ENCODE data around the gene PDSS1. TPM values are rescaled to one million over a fixed set of nuclear protein-coding genes. Genes with fewer than 3 reads are reported as not detected.
A peak's percentile ranks its signal among the peaks of the same experiment; 100 is the strongest.

PDSS1 gene
- total and polyA plus RNA-seq, 5 donors from 2014 or later: 3.8 to 8.4 (median 4.7) TPM

DNA sequence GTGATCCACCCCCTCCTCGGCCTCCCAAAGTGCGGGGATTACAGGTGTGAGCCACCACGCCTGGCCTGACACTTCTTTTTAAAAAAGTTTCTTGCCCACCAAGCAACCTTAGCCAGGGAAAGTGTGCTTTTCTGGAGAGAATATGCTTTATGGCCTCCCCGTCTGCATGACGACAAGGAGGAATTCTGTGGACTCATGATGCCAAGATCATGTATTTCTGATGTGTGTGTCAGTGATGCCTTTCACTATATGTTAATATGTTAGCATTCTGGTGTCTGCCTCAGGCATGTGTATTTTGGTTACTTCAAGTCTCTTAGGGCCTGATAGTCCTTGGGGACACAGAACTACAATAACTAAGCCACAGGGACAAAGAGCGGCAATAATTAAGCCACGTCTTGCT lies 2.1 kb downstream of the PDSS1 start:
- DNase-seq (no peak), ATAC-seq (ENCODE audit: low read depth in 2 of 2) (no peak)
- Mint-ChIP-seq H3K9me3 (no peaks in the 10 kb centered on the region), H3K27ac (peak overlapping the region in 1 of 3 donors; percentile 92), H3K4me3 (peak overlapping the region in 3 of 4 donors; percentile 89 to 91 (median 91)), H3K27me3 (no peaks in the 10 kb centered on the region), H3K4me1 (peaks cover 23 to 43% (median 33%) of the 10 kb centered on the region in 4 donors), H3K36me3 (peaks cover 8% of the 10 kb centered on the region)
- no peak overlapping the region for H3K4me3 ChIP-seq (ENCODE audit: low read depth, low read length)
- H3K27me3 ChIP-seq (ENCODE audit: control insufficient read depth, insufficient read depth, low read length): no peaks in the 10 kb centered on the region
- H3K27ac ChIP-seq (ENCODE audit: insufficient read depth, low read length, poor library complexity, severe bottlenecking): no peak overlapping the region
- peaks cover 20% of the 10 kb centered on the region for H3K4me1 ChIP-seq (ENCODE audit: control insufficient read depth, insufficient read depth, low read length, poor library complexity, severe bottlenecking)
- no peaks in the 10 kb centered on the region for H3K9me3 ChIP-seq (ENCODE audit: control insufficient read depth in 2 of 2, low read length in 2 of 2)
- peaks cover 3% of the 10 kb centered on the region for H3K36me3 ChIP-seq (ENCODE audit: control insufficient read depth, insufficient read depth, low read length)

DNA sequence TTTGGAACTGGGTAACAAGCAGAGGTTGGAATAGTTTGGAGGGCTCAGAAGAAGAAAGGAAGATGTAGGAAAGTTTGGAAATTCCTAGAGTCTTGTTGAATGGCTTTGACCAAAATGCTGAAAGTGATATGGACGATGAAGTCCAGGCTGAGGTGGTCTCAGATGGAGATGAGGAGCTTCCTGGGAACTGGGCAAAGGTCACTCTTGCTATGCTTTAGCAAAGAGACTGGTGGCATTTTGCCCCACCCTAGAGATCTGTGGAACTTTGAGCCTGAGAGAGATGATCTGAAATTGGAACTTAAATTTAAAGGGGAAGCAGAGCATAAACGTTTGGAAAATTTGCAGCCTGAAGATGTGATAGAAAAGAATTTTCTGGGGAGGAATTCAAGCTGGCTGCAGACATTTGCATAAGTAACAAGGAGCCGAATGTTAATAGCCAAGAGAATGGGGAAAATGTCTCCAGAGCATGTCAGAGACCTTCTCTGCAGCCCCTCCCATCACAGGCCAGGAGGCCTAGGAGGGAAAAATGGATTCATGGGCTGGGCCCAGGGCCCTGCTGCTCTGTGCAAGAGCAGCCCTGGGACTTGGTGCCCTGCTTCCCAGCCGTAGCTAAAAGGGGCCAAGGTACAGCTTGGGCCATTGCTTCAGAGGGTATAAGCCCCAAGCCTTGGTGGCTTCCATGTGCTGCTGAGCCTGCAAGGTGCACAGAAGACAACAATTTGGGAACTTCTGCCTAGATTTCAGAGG lies 3.6 kb downstream of the PDSS1 start:
- DNase-seq: no peak
- H3K9me3 ChIP-seq (ENCODE audit: control insufficient read depth in 2 of 2, low read length in 2 of 2): no peaks in the 10 kb centered on the region
- Mint-ChIP-seq H3K27ac (peak overlapping the region in 2 of 3 donors; percentile 9 to 66), H3K9me3 (no peaks in the 10 kb centered on the region), H3K4me3 (peak overlapping the region in 1 of 4 donors; percentile 20), H3K27me3 (no peaks in the 10 kb centered on the region), H3K36me3 (peaks cover 13% of the 10 kb centered on the region), H3K4me1 (peaks cover 23 to 43% (median 35%) of the 10 kb centered on the region in 4 donors)
- no peak overlapping the region for H3K4me3 ChIP-seq (ENCODE audit: low read depth, low read length)
- H3K36me3 ChIP-seq (ENCODE audit: control insufficient read depth, insufficient read depth, low read length): peaks cover 3% of the 10 kb centered on the region
- no peaks in the 10 kb centered on the region for H3K27me3 ChIP-seq (ENCODE audit: control insufficient read depth, insufficient read depth, low read length)
- peaks cover 20% of the 10 kb centered on the region for H3K4me1 ChIP-seq (ENCODE audit: control insufficient read depth, insufficient read depth, low read length, poor library complexity, severe bottlenecking)
- no peak overlapping the region for H3K27ac ChIP-seq (ENCODE audit: insufficient read depth, low read length, poor library complexity, severe bottlenecking)
- ATAC-seq (ENCODE audit: low read depth in 2 of 2): no peak

DNA sequence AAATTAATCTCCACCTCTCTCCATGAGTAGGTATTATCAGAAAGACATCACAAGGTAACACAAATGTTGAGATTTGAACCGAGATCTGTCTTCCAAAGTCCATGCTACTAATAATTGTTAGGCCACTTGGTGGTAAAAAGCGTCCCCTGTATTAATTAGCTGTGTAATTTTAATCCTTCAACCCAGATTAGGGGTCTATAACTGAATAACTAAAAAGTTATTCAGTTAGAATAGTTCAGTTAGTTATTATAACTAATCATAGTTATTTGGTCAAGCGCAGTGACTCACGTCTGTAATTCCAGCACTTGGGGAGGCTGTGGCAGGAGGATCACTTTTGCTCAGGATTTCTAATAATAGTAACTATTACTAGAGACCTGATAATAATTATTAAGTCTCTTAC lies 5.6 kb downstream of the PDSS1 start:
- Histone ChIP-seq H3K36me3 (ENCODE audit: control insufficient read depth, insufficient read depth, low read length) (peaks cover 20% of the 10 kb centered on the region), H3K27ac (ENCODE audit: insufficient read depth, low read length, poor library complexity, severe bottlenecking) (no peak overlapping the region), H3K27me3 (ENCODE audit: control insufficient read depth, insufficient read depth, low read length) (no peaks in the 10 kb centered on the region), H3K4me1 (ENCODE audit: control insufficient read depth, insufficient read depth, low read length, poor library complexity, severe bottlenecking) (peaks cover 10% of the 10 kb centered on the region), H3K4me3 (ENCODE audit: low read depth, low read length) (no peak overlapping the region), H3K9me3 (ENCODE audit: control insufficient read depth in 2 of 2, low read length in 2 of 2) (no peaks in the 10 kb centered on the region)
- Mint-ChIP-seq H3K27ac (no peak overlapping the region), H3K4me1 (peaks cover 22 to 30% (median 25%) of the 10 kb centered on the region in 4 donors), H3K9me3 (no peaks in the 10 kb centered on the region), H3K36me3 (peaks cover 28% of the 10 kb centered on the region), H3K4me3 (peak overlapping the region in 1 of 4 donors; percentile 65), H3K27me3 (no peaks in the 10 kb centered on the region)
- ATAC-seq (ENCODE audit: low read depth in 2 of 2) (no peak), DNase-seq (no peak)

DNA sequence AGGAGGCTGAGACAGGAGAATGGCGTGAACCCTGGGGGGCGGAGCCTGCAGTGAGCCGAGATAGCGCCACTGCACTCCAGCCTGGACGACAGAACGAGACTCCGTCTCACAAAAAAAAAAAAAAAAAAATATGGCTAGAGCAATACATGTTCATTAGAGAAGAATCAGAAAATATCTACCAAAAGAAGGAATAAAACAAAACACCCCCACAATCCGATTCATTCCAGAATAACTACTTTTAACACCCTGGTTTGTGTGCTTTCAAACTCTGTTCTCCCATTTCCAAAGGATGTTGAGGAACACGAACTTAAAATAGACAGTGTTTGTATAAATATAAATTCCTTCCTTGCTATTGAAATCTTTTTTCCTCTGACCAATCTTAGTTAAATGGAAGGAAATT lies 6.5 kb downstream of the PDSS1 start:
- H3K27ac Mint-ChIP-seq: no peak overlapping the region
- no peaks in the 10 kb centered on the region for H3K9me3 Mint-ChIP-seq
- Histone ChIP-seq H3K4me1 (ENCODE audit: control insufficient read depth, insufficient read depth, low read length, poor library complexity, severe bottlenecking) (peaks cover 2% of the 10 kb centered on the region), H3K4me3 (ENCODE audit: low read depth, low read length) (no peak overlapping the region), H3K27ac (ENCODE audit: insufficient read depth, low read length, poor library complexity, severe bottlenecking) (no peak overlapping the region), H3K9me3 (ENCODE audit: control insufficient read depth in 2 of 2, low read length in 2 of 2) (no peaks in the 10 kb centered on the region), H3K36me3 (ENCODE audit: control insufficient read depth, insufficient read depth, low read length) (peaks cover 23% of the 10 kb centered on the region), H3K27me3 (ENCODE audit: control insufficient read depth, insufficient read depth, low read length) (no peaks in the 10 kb centered on the region)
- no peak for DNase-seq
- no peaks in the 10 kb centered on the region for H3K27me3 Mint-ChIP-seq
- H3K4me3 Mint-ChIP-seq: no peak overlapping the region
- peaks cover 37% of the 10 kb centered on the region for H3K36me3 Mint-ChIP-seq
- ATAC-seq (ENCODE audit: low read depth in 2 of 2): no peak
- peaks cover 18 to 21% (median 20%) of the 10 kb centered on the region in 4 donors for H3K4me1 Mint-ChIP-seq

DNA sequence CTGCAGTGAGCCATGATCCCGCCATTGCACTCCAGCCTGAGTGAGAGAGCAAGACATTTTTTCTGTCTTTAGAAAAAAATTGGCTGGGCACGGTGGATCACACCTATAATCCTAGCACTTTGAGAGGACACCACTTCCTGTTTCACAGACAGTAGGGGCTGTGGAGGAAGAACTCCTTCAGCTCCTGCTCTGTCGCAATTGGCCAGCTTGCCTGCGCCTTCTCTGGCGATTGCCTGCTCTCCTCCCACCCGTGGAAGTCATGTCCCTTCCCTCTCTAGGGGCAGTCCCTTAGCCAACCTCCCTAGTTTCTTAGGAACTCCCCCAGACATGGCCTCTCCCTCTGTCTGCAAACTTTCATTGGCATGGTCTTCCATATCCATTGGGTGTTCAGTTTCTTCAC lies 8.7 kb downstream of the PDSS1 start:
- H3K36me3 ChIP-seq (ENCODE audit: control insufficient read depth, insufficient read depth, low read length): peaks cover 23% of the 10 kb centered on the region
- H3K4me1 ChIP-seq (ENCODE audit: control insufficient read depth, insufficient read depth, low read length, poor library complexity, severe bottlenecking): no peaks in the 10 kb centered on the region
- peaks cover 0 to 16% (median 12%) of the 10 kb centered on the region in 4 donors for H3K4me1 Mint-ChIP-seq
- DNase-seq: no peak
- peaks cover 38% of the 10 kb centered on the region for H3K36me3 Mint-ChIP-seq
- H3K4me3 ChIP-seq (ENCODE audit: low read depth, low read length): no peak overlapping the region
- no peaks in the 10 kb centered on the region for H3K9me3 Mint-ChIP-seq
- no peaks in the 10 kb centered on the region for H3K9me3 ChIP-seq (ENCODE audit: control insufficient read depth in 2 of 2, low read length in 2 of 2)
- H3K27ac ChIP-seq (ENCODE audit: insufficient read depth, low read length, poor library complexity, severe bottlenecking): no peak overlapping the region
- H3K4me3 Mint-ChIP-seq: peak overlapping the region in 1 of 4 donors; percentile 32
- no peak for ATAC-seq (ENCODE audit: low read depth in 2 of 2)
- peak overlapping the region in 2 of 3 donors; percentile 32 to 62 for H3K27ac Mint-ChIP-seq
- H3K27me3 Mint-ChIP-seq: no peaks in the 10 kb centered on the region
- H3K27me3 ChIP-seq (ENCODE audit: control insufficient read depth, insufficient read depth, low read length): no peaks in the 10 kb centered on the region

DNA sequence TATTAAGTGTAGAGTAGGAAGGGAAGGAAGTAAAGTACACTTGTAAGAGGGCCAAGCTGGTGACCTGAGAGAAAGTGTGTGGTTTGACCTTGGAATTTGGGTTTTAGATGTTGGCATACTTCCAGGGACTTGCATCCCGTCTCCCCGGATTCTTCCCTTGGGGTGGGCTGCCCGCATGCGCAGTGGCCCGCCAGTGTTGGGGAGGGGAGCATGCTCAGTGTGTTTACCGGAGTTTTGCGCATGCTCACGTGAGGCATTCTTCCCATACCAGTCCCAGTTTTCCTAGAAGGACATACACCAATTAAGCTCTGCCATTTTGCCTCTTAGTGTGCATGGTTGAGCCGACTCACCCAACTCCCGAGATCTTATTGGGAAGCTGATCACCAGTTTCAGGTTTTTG lies 9.4 kb downstream of the PDSS1 start:
- Histone ChIP-seq H3K36me3 (ENCODE audit: control insufficient read depth, insufficient read depth, low read length) (peaks cover 23% of the 10 kb centered on the region), H3K27ac (ENCODE audit: insufficient read depth, low read length, poor library complexity, severe bottlenecking) (no peak overlapping the region), H3K4me3 (ENCODE audit: low read depth, low read length) (no peak overlapping the region), H3K27me3 (ENCODE audit: control insufficient read depth, insufficient read depth, low read length) (no peaks in the 10 kb centered on the region), H3K4me1 (ENCODE audit: control insufficient read depth, insufficient read depth, low read length, poor library complexity, severe bottlenecking) (no peaks in the 10 kb centered on the region), H3K9me3 (ENCODE audit: control insufficient read depth in 2 of 2, low read length in 2 of 2) (no peaks in the 10 kb centered on the region)
- Mint-ChIP-seq H3K27ac (peak overlapping the region in 2 of 3 donors; percentile 54 to 62), H3K9me3 (no peaks in the 10 kb centered on the region), H3K27me3 (no peaks in the 10 kb centered on the region), H3K4me3 (no peak overlapping the region), H3K4me1 (peaks cover 0 to 16% (median 11%) of the 10 kb centered on the region in 4 donors), H3K36me3 (peaks cover 36% of the 10 kb centered on the region)
- DNase-seq (no peak), ATAC-seq (ENCODE audit: low read depth in 2 of 2) (no peak)

DNA sequence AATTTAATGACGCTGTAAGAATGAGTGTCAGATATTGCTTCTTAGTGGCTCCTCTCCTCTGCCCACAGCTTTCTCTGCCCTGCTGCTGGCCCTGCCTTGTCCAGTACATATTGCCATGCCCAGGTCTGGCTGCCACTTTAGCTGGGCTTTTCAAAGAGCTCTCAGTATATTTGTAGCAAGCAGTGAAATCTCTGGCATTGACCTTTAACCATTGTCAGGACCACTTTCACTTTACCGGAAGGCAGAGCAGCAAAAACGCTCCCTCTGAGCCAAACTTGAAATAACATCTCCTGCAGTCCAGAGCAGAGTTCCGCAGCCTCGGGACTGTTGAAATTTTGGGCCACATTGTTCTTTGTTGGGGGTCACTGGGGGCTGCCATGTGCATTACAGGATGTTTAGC lies 13.8 kb downstream of the PDSS1 start:
- ATAC-seq (ENCODE audit: low read depth in 2 of 2): no peak
- Mint-ChIP-seq H3K27me3 (no peaks in the 10 kb centered on the region), H3K4me1 (peaks cover 0 to 3% (median 2%) of the 10 kb centered on the region in 4 donors), H3K9me3 (no peaks in the 10 kb centered on the region), H3K36me3 (peaks cover 50% of the 10 kb centered on the region), H3K4me3 (no peak overlapping the region), H3K27ac (no peak overlapping the region)
- no peaks in the 10 kb centered on the region for H3K9me3 ChIP-seq (ENCODE audit: control insufficient read depth in 2 of 2, low read length in 2 of 2)
- peaks cover 27% of the 10 kb centered on the region for H3K36me3 ChIP-seq (ENCODE audit: control insufficient read depth, insufficient read depth, low read length)
- no peak overlapping the region for H3K4me3 ChIP-seq (ENCODE audit: low read depth, low read length)
- no peaks in the 10 kb centered on the region for H3K4me1 ChIP-seq (ENCODE audit: control insufficient read depth, insufficient read depth, low read length, poor library complexity, severe bottlenecking)
- DNase-seq: no peak
- H3K27me3 ChIP-seq (ENCODE audit: control insufficient read depth, insufficient read depth, low read length): no peaks in the 10 kb centered on the region
- no peak overlapping the region for H3K27ac ChIP-seq (ENCODE audit: insufficient read depth, low read length, poor library complexity, severe bottlenecking)

Measured in CD4-positive, CD25-positive, alpha-beta regulatory T cell (primary cell).